NCI-H2081 treated with DMSO at 0.1 percent for 48 hours (cell line): ENCODE data around the gene SIL1.
"Not testable (repeated sequence)": the region's sequence is repeated elsewhere in the genome, so short reads cannot be mapped to it uniquely, and the experiment has no call there.

Experiments used
- DNase-seq: peaks from one replicate; lab custom pipeline; 2025; lab: John Stamatoyannopoulos, UW

SIL1 gene

GRCh38 chr5:138942861-138943260 lies 255.3 kb downstream of the SIL1 start:
- no peak for DNase-seq

- no peak for DNase-seq
These were observed 256.1 kb downstream of the SIL1 start for GRCh38 chr5:138942066-138942465.

GRCh38 chr5:138938526-138938925 lies 259.6 kb downstream of the SIL1 start:
- no peak for DNase-seq

- no peak for DNase-seq
These were observed 260.5 kb downstream of the SIL1 start for GRCh38 chr5:138937392-138938387.

GRCh38 chr5:138936968-138937345 lies 261.2 kb downstream of the SIL1 start:
- no peak for DNase-seq

- no peak for DNase-seq
These were observed 261.8 kb downstream of the SIL1 start for GRCh38 chr5:138936225-138936967.

GRCh38 chr5:138935466-138935865 lies 262.7 kb downstream of the SIL1 start:
- DNase-seq: no peak

- DNase-seq: no peak
These were observed 263.2 kb downstream of the SIL1 start for GRCh38 chr5:138934971-138935370.

GRCh38 chr5:138933522-138934290 lies 264.5 kb downstream of the SIL1 start:
- DNase-seq: no peak

GRCh38 chr5:138932171-138932810 lies 265.9 kb downstream of the SIL1 start:
- DNase-seq: no peak

- DNase-seq: no peak
These were observed 267.6 kb downstream of the SIL1 start for GRCh38 chr5:138930371-138931097.

GRCh38 chr5:138929571-138929955 lies 268.6 kb downstream of the SIL1 start:
- DNase-seq: no peak

- DNase-seq: no peak
These were observed 270.2 kb downstream of the SIL1 start for GRCh38 chr5:138927979-138928378.

GRCh38 chr5:138927544-138927943 lies 270.6 kb downstream of the SIL1 start:
- no peak for DNase-seq

GRCh38 chr5:138926688-138927448 lies 271.3 kb downstream of the SIL1 start:
- no peak for DNase-seq

- no peak for DNase-seq
These were observed 271.9 kb downstream of the SIL1 start for GRCh38 chr5:138926257-138926656.

- DNase-seq: no peak
These were observed 273.0 kb downstream of the SIL1 start for GRCh38 chr5:138925090-138925635.

- no peak for DNase-seq
These were observed 275.7 kb downstream of the SIL1 start for GRCh38 chr5:138922494-138922893.

- DNase-seq: not testable (repeated sequence)
These were observed 276.8 kb downstream of the SIL1 start for GRCh38 chr5:138921362-138921761.

- DNase-seq: no peak
These were observed 278.0 kb downstream of the SIL1 start for GRCh38 chr5:138920181-138920580.
